Omental fat pad (tissue), 4 donors: ENCODE measurements around the gene DBN1. TPM values are rescaled to one million over a fixed set of nuclear protein-coding genes. Genes with fewer than 3 reads are reported as not detected.

Experiments
- ATAC-seq: fragments of 150-250 bp; one replicate; pipeline ENCODE4 v1.9.1; 2016; ENCODE audit warnings: mild to moderate bottlenecking, moderate library complexity; ENCODE audit not compliant: low FRiP score
- DNase-seq: peaks from one replicate; pipeline ENCODE4 v3.0.0-alpha.2; 2019; ENCODE audit warnings: low spot score
- total RNA-seq, 4 donors: library from RNA; depleted of rRNA; stranded (reverse); fragments of >200 nt; gene quantifications; one replicate each; pipeline ENCODE4 v1.1.0, GENCODE V29; 2016
- TF ChIP-seq, protein P1 (sequence below), 3 donors: fragments of 450-650 bp; IDR thresholded peaks; one replicate each; pipeline ENCODE4 v1.5.1; 2016 to 2017; ENCODE audit warnings: antibody characterized with exemption in 3 of 3, mild to moderate bottlenecking in 3 of 3, moderate library complexity in 2 of 3

DBN1 gene
- total RNA-seq, 4 donors from 2014 or later = 33.5 to 78.5 (median 38.3) TPM

DNA sequence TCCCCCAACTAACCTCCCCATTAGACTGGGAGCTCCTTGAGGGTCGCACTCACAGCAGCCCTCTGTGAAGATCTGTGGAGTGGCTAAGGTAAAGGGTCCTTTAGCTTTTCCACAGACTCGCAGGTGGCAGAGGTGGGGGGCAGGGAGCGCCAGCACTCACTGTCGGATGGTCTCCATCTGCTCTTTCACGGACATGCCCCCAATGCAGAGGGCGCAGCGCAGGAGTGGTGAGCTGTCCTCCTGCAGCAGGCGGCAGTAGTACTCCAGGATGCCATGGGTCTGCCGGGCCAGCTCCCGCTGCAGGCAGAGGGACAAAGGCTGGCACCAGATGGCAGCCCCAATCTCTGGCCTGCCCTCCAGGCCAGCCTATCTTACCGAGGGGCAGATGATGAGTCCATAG, 41.1 kb upstream of the DBN1 start:
- ATAC-seq (no peak), DNase-seq (no peak)
- TF ChIP-seq, protein P1, sequence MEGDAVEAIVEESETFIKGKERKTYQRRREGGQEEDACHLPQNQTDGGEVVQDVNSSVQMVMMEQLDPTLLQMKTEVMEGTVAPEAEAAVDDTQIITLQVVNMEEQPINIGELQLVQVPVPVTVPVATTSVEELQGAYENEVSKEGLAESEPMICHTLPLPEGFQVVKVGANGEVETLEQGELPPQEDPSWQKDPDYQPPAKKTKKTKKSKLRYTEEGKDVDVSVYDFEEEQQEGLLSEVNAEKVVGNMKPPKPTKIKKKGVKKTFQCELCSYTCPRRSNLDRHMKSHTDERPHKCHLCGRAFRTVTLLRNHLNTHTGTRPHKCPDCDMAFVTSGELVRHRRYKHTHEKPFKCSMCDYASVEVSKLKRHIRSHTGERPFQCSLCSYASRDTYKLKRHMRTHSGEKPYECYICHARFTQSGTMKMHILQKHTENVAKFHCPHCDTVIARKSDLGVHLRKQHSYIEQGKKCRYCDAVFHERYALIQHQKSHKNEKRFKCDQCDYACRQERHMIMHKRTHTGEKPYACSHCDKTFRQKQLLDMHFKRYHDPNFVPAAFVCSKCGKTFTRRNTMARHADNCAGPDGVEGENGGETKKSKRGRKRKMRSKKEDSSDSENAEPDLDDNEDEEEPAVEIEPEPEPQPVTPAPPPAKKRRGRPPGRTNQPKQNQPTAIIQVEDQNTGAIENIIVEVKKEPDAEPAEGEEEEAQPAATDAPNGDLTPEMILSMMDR (IDR thresholded peaks at IDR 0.05) = no peak

DNA sequence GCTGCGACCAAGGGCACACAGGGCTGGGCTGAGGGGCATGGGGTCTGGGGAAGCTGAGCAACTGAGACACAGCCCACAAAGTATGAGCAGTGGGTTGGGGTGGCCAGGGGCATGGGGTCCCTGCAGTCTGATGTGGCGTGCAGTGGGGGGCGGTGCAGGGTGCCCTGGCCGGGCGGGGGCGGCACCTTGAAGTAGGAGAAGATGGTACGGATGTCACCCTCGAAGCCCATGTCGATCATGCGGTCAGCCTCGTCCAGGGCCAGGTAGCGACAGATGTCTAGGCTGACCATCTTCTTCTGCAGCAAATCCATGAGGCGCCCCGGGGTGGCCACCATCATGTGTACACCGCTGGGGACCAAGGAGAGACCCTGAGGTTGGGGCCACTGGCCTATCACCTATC, 40.1 kb upstream of the DBN1 start:
- TF ChIP-seq, protein P1 (IDR thresholded peaks at IDR 0.05) = no peak
- DNase-seq (no peak), ATAC-seq (no peak)

DNA sequence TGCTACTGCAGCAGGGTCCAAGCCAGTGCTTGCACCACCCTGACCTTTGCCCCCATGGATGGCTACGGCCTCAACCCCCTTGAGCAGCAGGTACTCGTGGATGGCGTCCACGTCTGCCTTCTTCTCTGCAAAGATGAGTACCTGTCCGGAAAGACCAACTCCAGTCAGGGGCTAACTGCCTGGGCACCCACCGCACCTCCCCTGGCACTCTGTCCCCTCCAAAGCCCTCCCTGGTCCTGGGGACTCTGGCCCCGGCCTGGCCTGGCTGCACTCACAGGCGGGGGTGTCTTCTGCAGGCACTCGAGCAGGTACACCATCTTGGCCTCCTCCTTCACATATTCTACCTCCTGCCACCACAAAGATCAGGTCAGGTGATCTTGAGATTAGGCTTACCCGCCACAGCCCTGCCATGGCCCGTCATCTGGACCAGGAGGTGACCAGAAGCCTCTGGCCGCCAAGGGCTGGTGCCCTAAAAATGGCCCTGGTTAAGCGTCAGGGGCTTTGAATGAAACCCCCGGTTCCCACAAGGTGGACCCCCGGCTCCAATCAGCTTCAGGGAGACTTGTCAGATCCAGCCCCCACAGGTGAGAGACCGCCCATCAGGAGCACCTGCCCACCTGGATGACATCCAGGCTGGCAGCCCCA, 39.4 kb upstream of the DBN1 start:
- TF ChIP-seq, protein P1 (IDR thresholded peaks at IDR 0.05) = no peak
- DNase-seq (no peak), ATAC-seq (no peak)

DNA sequence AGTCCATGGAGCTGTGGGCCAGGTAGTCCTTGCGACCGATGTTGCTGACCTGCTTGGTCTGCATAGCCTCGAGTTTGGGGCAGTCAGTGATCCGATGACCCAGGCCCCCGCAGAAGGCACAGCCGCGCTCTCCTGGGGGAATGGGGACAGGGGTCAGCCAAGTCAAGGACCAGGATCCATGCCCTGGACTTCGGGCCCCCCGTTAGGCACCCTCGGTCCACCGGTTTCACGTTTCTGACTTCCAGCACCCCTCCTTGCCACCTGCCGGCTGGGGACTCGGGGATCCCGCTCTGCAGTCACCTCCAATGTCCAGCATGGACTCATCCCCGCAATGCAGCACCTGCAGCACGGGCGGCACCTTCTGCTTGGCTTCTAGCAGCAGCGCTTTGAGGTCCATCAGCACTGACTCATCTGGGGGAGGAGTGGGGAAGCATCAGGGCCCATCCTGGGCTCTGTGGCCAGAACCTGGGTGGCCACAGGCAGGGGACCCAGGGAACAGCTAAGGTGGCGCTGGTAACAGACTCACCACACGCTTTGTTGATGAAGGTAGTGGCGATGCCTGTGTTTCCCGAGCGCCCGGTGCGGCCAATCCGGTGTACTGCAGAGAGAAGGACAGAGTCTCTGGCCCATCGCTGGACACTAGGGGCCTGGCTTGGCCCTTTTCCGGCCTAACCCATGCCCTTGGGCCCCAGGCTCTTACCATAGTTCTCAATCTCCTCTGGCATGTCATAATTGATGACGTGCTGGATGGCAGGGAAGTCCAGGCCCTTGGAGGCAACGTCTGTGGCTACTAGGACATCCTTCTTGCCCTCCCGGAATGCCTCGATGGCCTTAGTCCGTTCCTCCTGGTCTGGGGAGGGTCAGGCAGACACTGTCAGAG, 38.6 kb upstream of the DBN1 start:
- TF ChIP-seq, protein P1 (IDR thresholded peaks at IDR 0.05) = no peak
- DNase-seq = no peak
- no peak for ATAC-seq

DNA sequence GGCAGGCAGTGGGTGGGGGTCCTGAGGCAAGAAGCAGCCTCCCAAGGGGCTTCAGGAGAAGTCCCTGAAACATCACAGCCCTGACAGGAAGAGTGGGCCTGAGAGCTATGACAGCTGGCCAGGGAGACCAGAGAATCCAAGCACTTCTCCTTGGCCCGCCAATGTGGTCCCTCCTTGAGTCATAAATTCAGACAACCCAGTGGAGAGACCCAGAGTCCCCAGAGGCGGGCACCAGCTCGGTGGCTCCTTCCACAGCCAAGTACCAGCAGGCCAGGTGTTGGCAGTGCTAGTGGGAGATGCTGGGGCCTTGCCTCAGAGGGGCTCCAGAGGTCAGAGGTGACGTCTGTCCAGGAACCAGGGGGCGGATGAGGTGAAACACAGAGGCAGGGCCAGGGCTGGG, 37.7 kb upstream of the DBN1 start:
- TF ChIP-seq, protein P1 (IDR thresholded peaks at IDR 0.05) = no peak
- no peak for DNase-seq
- ATAC-seq = no peak

DNA sequence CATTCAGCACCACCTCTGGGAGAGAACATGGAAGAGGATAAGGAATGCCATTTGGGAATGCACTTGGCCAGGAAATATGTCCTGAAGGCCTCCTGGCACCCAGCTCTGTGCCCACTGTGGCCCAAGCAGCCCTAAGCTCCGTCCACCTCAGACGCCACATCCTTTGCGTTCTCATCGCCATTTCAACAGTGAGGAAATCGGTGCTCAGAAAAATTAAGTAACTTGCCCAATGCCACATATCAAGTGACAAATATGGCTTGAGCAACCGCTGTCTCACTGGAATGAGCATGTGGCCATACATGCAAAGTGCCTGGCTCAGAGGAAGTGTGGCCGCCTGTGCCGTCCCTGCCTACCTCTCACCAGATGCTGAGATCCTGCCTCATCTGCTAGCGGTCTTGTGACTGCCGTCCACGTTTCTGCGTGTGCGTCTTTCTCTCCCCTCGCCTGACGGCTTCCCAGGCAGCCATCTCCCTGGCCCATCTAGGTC, 37.2 kb upstream of the DBN1 start:
- no peak for ATAC-seq
- TF ChIP-seq, protein P1 (IDR thresholded peaks at IDR 0.05) = no peak
- no peak for DNase-seq
